A549 treated with GW870086 at 1 μM for 4 hours (cell line): ENCODE data around the gene EIF2B4. TPM values are rescaled to one million over a fixed set of nuclear protein-coding genes. Genes with fewer than 3 reads are reported as not detected.

Source experiments
- total RNA-seq: library from RNA; stranded (reverse); fragments of 200-300 nt; extraction: Qiagen RNA extraction; gene quantifications from 5 replicates; pipeline ENCODE4 v1.2.3, GENCODE V29; 2022; ENCODE audit warnings: low read depth

EIF2B4 gene
- total RNA-seq: 54.9 to 62.2 TPM (median 58.8 TPM) in 5 replicates

DNA sequence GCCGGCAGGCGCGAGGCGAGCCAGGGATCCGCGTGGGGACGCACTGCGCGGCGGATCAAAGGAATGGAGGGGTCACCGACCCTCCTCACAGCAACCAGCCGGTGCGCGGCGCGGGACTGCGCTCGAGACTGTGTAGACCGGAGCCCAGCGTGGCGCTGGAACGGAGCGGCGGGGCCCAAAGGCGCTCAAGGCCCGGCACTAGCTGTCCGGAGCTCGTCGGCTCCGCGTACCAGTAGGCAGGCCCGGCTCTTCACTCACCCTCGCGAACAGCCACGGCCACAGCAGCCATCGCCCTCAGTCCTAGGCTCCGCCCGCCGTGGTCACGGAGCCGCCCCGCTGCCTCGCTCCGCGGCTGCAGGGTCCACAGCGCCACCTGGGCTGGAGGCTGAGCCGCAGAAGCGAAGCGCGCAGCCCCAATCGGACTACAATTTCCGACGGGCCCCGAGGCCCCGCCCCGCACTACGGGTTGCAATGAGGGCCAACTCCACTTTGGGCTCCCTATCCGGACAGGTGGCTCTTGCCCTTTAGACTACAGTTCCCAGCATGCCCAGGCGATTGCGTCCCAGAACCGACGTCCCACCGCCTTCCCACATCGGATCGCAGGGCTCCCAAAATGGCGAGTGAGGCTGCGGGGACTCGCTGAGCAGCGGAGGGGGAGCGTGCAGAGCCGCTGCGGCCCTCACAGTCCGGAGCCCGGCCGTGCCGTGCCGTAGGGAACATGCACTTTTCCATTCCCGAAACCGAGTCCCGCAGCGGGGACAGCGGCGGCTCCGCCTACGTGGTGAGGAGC, at the start of gene EIF2B4, which contains the start of gene SNX17:
Gene EIF2B4, minus strand, starts transcription at position 313 of the 790 bp plus-strand sequence. Its CDS starts 24 bp downstream, at position 289.
Gene SNX17, plus strand, starts transcription at position 591 of the 790 bp plus-strand sequence. Its CDS starts 128 bp downstream, at position 719.

DNA sequence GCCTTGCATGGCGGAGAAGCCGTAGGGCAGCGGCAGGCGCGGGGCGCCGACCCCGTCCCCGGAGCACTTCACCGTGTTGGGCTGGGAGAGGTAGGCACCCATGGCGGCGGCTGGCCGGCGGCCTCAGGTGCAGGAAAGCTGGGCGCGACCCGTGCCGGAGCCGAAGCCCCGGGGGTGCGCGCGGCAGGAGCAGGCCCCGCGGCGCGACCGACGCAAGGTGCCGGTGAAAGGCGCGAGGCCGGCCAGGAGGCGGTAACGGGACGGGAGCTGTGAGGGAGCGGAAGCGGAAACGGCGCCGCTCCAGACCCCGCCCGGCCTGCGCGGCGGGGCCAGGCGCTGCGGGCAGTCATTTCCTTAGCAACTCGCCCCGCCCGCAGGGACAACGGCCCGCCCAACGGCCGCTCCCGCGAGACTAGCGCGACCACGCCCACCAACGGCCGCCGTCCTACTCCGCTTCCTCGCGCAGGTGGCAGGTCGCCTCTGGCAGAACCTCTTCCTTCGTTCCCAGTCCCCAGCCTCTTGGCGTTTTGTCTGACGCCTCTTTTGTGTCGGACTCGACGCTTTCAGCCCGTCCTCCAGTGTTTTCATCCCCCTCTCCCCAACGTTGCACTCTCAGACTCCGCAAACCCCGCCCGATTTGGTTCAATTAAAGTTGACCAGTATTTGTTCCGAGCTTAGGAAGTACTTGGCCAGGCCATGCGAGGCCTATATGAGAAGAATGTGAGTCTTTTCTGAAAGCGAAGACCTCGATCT, 39.4 kb upstream of the EIF2B4 start, which contains the start of gene PPM1G:
Gene PPM1G, minus strand, starts transcription at position 271 of the 753 bp plus-strand sequence. Its CDS starts 169 bp downstream, at position 102.

DNA sequence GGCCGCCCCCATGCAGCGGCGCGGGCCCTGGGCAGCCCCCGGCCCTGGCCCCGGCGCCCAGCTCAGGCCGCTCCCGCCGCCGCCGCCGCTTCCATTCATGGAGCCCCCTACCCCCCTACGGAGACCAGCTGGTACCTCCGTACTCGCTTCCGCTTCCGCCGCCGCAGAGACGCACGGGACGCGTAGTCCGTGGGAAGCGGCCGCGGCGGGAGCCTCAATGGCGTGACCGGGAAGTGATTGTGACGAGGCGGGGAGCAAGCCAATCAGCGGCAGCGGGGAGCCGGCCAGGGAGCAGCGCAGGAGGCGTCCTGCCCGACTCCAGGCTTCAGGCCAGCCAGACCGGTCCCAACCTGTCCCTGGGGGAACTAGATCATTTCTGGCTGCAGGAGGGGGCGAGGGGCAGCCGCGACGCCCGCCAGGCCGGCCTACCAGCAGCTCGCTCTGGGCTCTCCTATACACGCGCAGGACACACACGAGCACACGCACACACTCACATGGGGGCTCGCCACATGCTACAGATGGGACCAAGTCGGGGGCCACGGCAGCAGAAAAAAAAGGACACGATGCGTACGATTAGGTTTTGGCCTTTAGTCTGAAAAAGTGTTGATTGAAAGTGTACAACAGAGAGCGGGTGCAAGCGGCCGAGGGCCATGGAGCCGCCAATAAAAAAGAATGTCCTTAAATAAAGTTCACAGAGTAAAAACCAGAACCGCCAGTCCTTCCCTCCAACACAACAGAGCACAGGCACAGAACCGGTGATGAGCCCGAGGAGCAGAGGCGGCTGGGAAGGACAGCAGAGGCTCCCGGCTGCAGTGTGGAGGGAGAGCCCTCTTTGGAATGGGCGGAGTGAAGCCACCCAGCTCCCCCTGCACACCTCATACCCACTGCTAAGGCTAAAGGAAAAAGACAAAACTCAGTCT, 10.7 kb upstream of the EIF2B4 start, which contains the start of gene ZNF513:
Gene ZNF513, minus strand, starts transcription at position 109 of the 920 bp plus-strand sequence. CDS start 208 bp downstream, outside the sequence.

DNA sequence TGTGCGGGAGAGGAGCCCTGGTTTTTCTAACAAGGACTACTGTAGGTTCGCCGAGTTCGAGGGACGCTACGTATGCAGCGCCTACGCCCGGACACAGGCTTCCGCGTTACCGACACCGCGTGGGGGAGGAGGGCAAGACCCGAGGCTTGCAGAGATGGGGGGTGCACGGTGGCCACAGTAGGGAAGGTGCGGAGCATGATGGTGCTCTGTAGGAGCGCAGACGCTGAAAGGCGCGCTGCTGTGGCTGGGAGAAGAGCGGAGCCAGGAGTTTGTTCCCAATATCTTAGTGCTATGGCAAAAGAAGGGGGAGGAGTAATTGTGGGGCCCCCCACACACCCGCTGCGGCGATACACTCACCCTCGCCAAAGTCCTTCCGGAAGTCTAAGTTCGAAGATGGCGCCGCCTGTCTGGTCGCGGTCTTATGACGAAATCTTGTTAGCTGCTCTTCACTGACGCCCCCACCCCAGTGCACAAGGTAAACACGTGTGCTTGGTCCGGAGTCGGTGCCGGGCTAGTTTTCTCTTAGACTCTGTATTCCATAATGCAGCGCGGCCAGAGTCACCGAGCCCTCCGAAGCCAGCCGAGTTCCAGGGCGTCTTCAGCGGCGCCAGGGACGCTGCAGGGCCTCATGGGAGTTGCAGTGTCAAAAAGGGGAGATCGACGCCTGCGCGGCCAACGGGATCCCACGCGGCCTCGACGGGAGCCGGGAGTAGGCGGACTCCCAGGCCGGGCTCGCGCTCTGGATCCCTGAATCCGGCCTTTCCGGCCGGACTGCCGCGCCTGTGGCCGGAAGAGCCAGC, 13.6 kb downstream of the EIF2B4 start, which contains the start of gene GTF3C2:
Gene GTF3C2, minus strand, starts transcription at position 383 of the 800 bp plus-strand sequence. CDS start 13,210 bp downstream, outside the sequence.

DNA sequence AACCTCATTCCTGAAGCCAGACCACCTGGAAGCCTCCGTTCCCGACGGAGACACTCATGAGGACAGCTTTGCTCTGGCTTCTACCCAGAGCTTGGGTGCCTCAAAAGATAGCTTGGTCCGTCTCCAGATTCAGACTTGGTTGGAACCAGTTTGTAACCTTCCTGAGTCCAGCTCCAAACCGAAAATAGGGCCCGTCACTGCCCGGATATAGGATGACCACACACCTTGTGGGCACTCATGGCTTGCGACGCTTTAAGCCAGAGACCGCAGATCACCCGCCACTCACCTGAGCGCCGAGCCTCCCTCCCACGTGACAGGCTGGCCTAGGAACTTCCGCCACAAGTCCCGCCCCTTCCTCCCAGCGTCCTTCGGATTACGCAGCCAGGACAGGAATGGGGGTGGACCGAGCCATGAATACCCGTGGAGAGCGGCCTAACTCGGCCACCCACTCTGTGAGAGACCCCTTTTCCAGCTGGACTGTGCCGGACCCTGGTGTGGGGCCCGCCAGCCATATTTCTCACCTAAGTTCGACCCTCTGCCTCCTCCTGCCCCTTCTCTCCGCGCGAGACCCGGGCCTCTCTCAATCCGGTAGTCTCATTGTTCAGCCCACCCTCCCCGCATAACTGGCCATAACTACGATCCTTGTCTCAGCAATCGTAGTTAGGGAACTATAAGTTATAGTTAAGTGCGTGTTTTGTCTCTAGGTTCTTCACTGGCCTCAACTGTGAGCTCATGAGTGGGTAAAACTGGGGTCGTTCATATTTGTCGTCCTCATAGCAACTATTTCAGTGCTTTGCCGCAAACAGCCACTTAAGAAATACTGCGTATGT, 47.2 kb downstream of the EIF2B4 start, which contains the start of gene MPV17:
Gene MPV17, minus strand, starts transcription at position 332 of the 830 bp plus-strand sequence. CDS start 580 bp downstream, outside the sequence.

Other genes starting within 250 kb of the EIF2B4 start
- gene ABHD1, start 246.5 kb downstream of the EIF2B4 start, total RNA-seq: 0.98 to 2.3 TPM (median 1.5 TPM) in 5 replicates
- gene PREB, start 235.7 kb downstream of the EIF2B4 start, total RNA-seq: 48.6 to 60.4 TPM (median 59.1 TPM) in 5 replicates
- gene PRR30, start 230.9 kb downstream of the EIF2B4 start, total RNA-seq: not detected in 5 replicates
- not detected in 5 replicates for gene TCF23, start 221.3 kb downstream of the EIF2B4 start, total RNA-seq
- 214 to 222 TPM (median 218 TPM) in 5 replicates for gene ATRAID, start 158.3 kb downstream of the EIF2B4 start, total RNA-seq
- gene SLC5A6, start 158.1 kb downstream of the EIF2B4 start, total RNA-seq: 63.5 to 74.6 TPM (median 69.6 TPM) in 5 replicates
- 49.8 to 63.2 TPM (median 59.4 TPM) in 5 replicates for gene CAD, start 153.0 kb downstream of the EIF2B4 start, total RNA-seq
- 3.0 to 4.1 TPM (median 3.5 TPM) in 5 replicates for gene SLC30A3, start 107.3 kb downstream of the EIF2B4 start, total RNA-seq
- gene DNAJC5G, start 94.9 kb downstream of the EIF2B4 start, total RNA-seq: not detected in 5 replicates
- gene TRIM54, start 87.9 kb downstream of the EIF2B4 start, total RNA-seq: 0.67 to 1.1 TPM (median 0.72 TPM) in 5 replicates
- 1.0 to 2.5 TPM (median 1.2 TPM) in 5 replicates for gene UCN, start 61.9 kb downstream of the EIF2B4 start, total RNA-seq
- 82.3 to 96.7 TPM (median 86.5 TPM) in 5 replicates for gene MPV17, start 47.2 kb downstream of the EIF2B4 start, total RNA-seq
- 56.5 to 64.6 TPM (median 61.4 TPM) in 5 replicates for gene GTF3C2, start 13.6 kb downstream of the EIF2B4 start, total RNA-seq
- 135 to 147 TPM (median 145 TPM) in 5 replicates for gene SNX17, start 278 bp upstream of the EIF2B4 start, total RNA-seq
- 9.7 to 15.5 TPM (median 14.0 TPM) in 5 replicates for gene ZNF513, start 10.4 kb upstream of the EIF2B4 start, total RNA-seq
- 152 to 163 TPM (median 161 TPM) in 5 replicates for gene PPM1G, start 39.3 kb upstream of the EIF2B4 start, total RNA-seq
- gene NRBP1, start 58.3 kb upstream of the EIF2B4 start, total RNA-seq: 118 to 138 TPM (median 130 TPM) in 5 replicates
- 0.39 to 0.90 TPM (median 0.85 TPM) in 5 replicates for gene KRTCAP3, start 72.0 kb upstream of the EIF2B4 start, total RNA-seq
- gene IFT172, start 119.4 kb upstream of the EIF2B4 start, total RNA-seq: 7.5 to 9.9 TPM (median 8.0 TPM) in 5 replicates
- gene FNDC4, start 124.9 kb upstream of the EIF2B4 start, total RNA-seq: 3.5 to 6.2 TPM (median 4.0 TPM) in 5 replicates
- gene GCKR, start 126.5 kb upstream of the EIF2B4 start, total RNA-seq: 0.08 to 0.80 TPM (median 0.43 TPM) in 4 of 5 replicates, not detected in the other
- 12.2 to 21.3 TPM (median 17.9 TPM) in 5 replicates for gene ZNF512, start 212.7 kb upstream of the EIF2B4 start, total RNA-seq